IMR-90 (cell line): ENCODE measurements around the gene ADAMTS16. TPM values are rescaled to one million over a fixed set of nuclear protein-coding genes. Genes with fewer than 3 reads are reported as not detected.

Source experiments
- ATAC-seq: fragments of 200-7000 bp; cut with Tn5 transposase; 2 replicates; pipeline ENCODE4 v1.9.1; 2020; ENCODE audit warnings: low read depth, mild to moderate bottlenecking, moderate library complexity
- BruUV-seq: library from RNA; stranded (reverse); fragments of 400-500 nt; replicated peaks from 2 replicates; lab custom pipeline; 2021; lab: Mats Ljungman, UMichigan
- CTCF ChIA-PET: fragments of 300-600 bp; formaldehyde crosslinking; extraction: SDS; loops from one replicate; lab custom pipeline; 2021; ENCODE audit warnings: antibody characterized with exemption; lab: Yijun Ruan, JAX
- POLR2A ChIA-PET: fragments of 300-600 bp; sonication (Branson Sonifier 250); formaldehyde crosslinking; loops from one replicate; lab custom pipeline; 2022; ENCODE audit warnings: antibody characterized with exemption; ENCODE audit not compliant: unreplicated experiment; lab: Charles Lee
- DNase-seq: peaks from one replicate; pipeline ENCODE4 v3.0.0; 2013
- H2AFZ ChIP-seq: replicated peaks from 2 replicates; pipeline ENCODE3; 2013; ENCODE audit warnings: low read length, mild to moderate bottlenecking; ENCODE audit not compliant: poor library complexity
- H2AK5ac ChIP-seq: 2 replicates; pipeline ENCODE4 v1.6.1; 2013; ENCODE audit warnings: low read depth, low read length, inconsistent platforms
- H2AK9ac ChIP-seq: replicated peaks from 2 replicates; pipeline ENCODE3; 2013; ENCODE audit warnings: mild to moderate bottlenecking, low read depth, low read length, moderate library complexity; ENCODE audit not compliant: poor library complexity
- H2BK120ac ChIP-seq: 2 replicates; pipeline ENCODE4 v1.6.1; 2013; ENCODE audit warnings: low read depth, low read length, inconsistent platforms
- H2BK15ac ChIP-seq: 3 replicates; pipeline ENCODE4 v1.6.1; 2013; ENCODE audit warnings: low read depth, low read length, inconsistent platforms
- H2BK20ac ChIP-seq: 2 replicates; pipeline ENCODE4 v1.6.1; 2013; ENCODE audit warnings: low read depth, mild to moderate bottlenecking, inconsistent platforms, low read length, moderate library complexity
- H2BK5ac ChIP-seq: 2 replicates; pipeline ENCODE4 v1.6.1; 2013; ENCODE audit warnings: mild to moderate bottlenecking, low read depth, low read length, inconsistent platforms; ENCODE audit not compliant: poor library complexity, severe bottlenecking
- H3K14ac ChIP-seq: replicated peaks from 2 replicates; pipeline ENCODE4 v1.6.1; 2013; ENCODE audit warnings: low read depth, low read length, inconsistent platforms
- H3K18ac ChIP-seq: 2 replicates; pipeline ENCODE4 v1.6.1; 2013; ENCODE audit warnings: low read depth, low read length, control low read depth
- H3K23ac ChIP-seq: 2 replicates; pipeline ENCODE4 v1.6.1; 2013; ENCODE audit warnings: low read depth, low read length, inconsistent platforms
- H3K27ac ChIP-seq: 2 replicates; pipeline ENCODE4 v1.5.1; 2013; ENCODE audit warnings: mild to moderate bottlenecking, control low read depth, low read length; ENCODE audit not compliant: insufficient read depth
- H3K27me3 ChIP-seq: 2 replicates; pipeline ENCODE4 v1.6.1; 2013; ENCODE audit warnings: low read length; ENCODE audit not compliant: control insufficient read depth, insufficient read depth
- H3K36me3 ChIP-seq: 2 replicates; pipeline ENCODE4 v1.6.1; 2013; ENCODE audit warnings: low read length, mixed read lengths; ENCODE audit not compliant: control insufficient read depth, insufficient read depth
- H3K4ac ChIP-seq: 2 replicates; pipeline ENCODE4 v1.6.1; 2013; ENCODE audit warnings: low read depth, low read length, inconsistent platforms
- H3K4me1 ChIP-seq: 2 replicates; pipeline ENCODE4 v1.6.1; 2013; ENCODE audit warnings: low read length, mixed read lengths; ENCODE audit not compliant: control insufficient read depth, insufficient read depth
- H3K4me2 ChIP-seq: 2 replicates; pipeline ENCODE4 v1.6.1; 2013; ENCODE audit warnings: low read depth, mild to moderate bottlenecking, control low read depth, low read length, moderate library complexity
- H3K4me3 ChIP-seq: 2 replicates; pipeline ENCODE4 v1.5.1; 2013; ENCODE audit warnings: low read depth, mild to moderate bottlenecking, control low read depth, low read length, moderate library complexity; ENCODE audit not compliant: insufficient read depth
- H3K56ac ChIP-seq: 2 replicates; pipeline ENCODE4 v1.6.1; 2013; ENCODE audit warnings: low read length, inconsistent platforms; ENCODE audit not compliant: insufficient read depth; ENCODE audit errors: extremely low read depth
- H3K79me1 ChIP-seq, 2 experiments: 2 replicates each; pipeline ENCODE4 v1.6.1; 2013; ENCODE audit warnings: low read length in 2 of 2, inconsistent platforms in 1 of 2, low read depth in 1 of 2
- H3K9ac ChIP-seq: 2 replicates; pipeline ENCODE4 v1.6.1; 2013; ENCODE audit warnings: low read depth, low read length, control low read depth
- H3K9me1 ChIP-seq: 2 replicates; pipeline ENCODE4 v1.6.1; 2013; ENCODE audit warnings: low read length, inconsistent platforms; ENCODE audit not compliant: insufficient read depth
- H3K9me3 ChIP-seq: 2 replicates; pipeline ENCODE4 v1.6.1; 2013; ENCODE audit warnings: low read length; ENCODE audit not compliant: control insufficient read depth, insufficient read depth
- H4K20me1 ChIP-seq: 2 replicates; pipeline ENCODE4 v1.6.1; 2013; ENCODE audit warnings: low read length, inconsistent platforms; ENCODE audit not compliant: insufficient read depth
- H4K5ac ChIP-seq: 2 replicates; pipeline ENCODE4 v1.6.1; 2013; ENCODE audit warnings: mild to moderate bottlenecking, low read depth, low read length, control low read depth
- H4K8ac ChIP-seq, 2 experiments: 2 replicates each; pipeline ENCODE4 v1.6.1; 2013; ENCODE audit warnings: low read depth in 2 of 2, low read length in 2 of 2, control low read depth in 1 of 2, inconsistent platforms in 1 of 2
- H4K91ac ChIP-seq: 2 replicates; pipeline ENCODE4 v1.6.1; 2013; ENCODE audit warnings: low read depth, low read length, inconsistent platforms; ENCODE audit not compliant: insufficient read depth
- CEBPB ChIP-seq: IDR thresholded peaks from 2 replicates; pipeline ENCODE4 v1.6.1; 2012; ENCODE audit warnings: low read depth, low read length, improper control_type of control experiment
- CTCF ChIP-seq: conservative IDR thresholded peaks from 2 replicates; pipeline ENCODE4 v1.5.1; 2012; ENCODE audit warnings: mild to moderate bottlenecking, low read depth, low read length, improper control_type of control experiment
- FOS ChIP-seq: fragments of 150-350 bp; IDR thresholded peaks from 2 replicates; pipeline ENCODE4 v1.6.1; 2016; ENCODE audit warnings: low read depth, low read length
- RCOR1 ChIP-seq: IDR thresholded peaks from 2 replicates; pipeline ENCODE4 v1.6.1; 2012; ENCODE audit warnings: mild to moderate bottlenecking, low read length, improper control_type of control experiment; ENCODE audit not compliant: insufficient replicate concordance
- WGBS, 2 experiments: methylation state at CpG; one replicate each; pipeline versions ENCODE4 v1.1.5 to v1.1.7; 2013; ENCODE audit warnings: missing lambda C conversion rate in 2 of 2; ENCODE audit not compliant: insufficient read length in 1 of 2; ENCODE audit errors: extremely low coverage in 2 of 2; 5-methylcytosine and 5-hydroxymethylcytosine counted together
- dilution Hi-C: fragments of 300-500 bp; cut with HindIII; formaldehyde crosslinking; loops from one replicate; pipeline ENCODE4 v1.14.3; 2018; ENCODE audit warnings: low sequenced_read_pairs; ENCODE audit not compliant: unreplicated experiment
- in situ Hi-C: fragments of 300-500 bp; cut with MboI; formaldehyde crosslinking; loops from 3 replicates; pipeline ENCODE4 v1.14.3; 2019; ENCODE audit warnings: low sequenced_read_pairs, inconsistent platforms, mixed read lengths
- intact Hi-C: fragments of 100-400 bp; cut with micrococcal nuclease; formaldehyde crosslinking; loops from 2 replicates; pipeline ENCODE4 v1.10.0; 2022
- polyA plus RNA-seq, 3 experiments: library from polyadenylated mRNA; depleted of rRNA; stranded (reverse); fragments of >200 nt; gene quantifications; 2 replicates each; pipeline ENCODE4 v1.2.3, GENCODE V29; 2012; ENCODE audit warnings: low replicate concordance in 1 of 3
- total RNA-seq: library from RNA; depleted of rRNA; stranded (reverse); fragments of >200 nt; gene quantifications from 2 replicates; pipeline ENCODE4 v1.2.3, GENCODE V29; 2012

ADAMTS16 gene
- total and polyA plus RNA-seq, 2 of the 4 experiments (the other 2 are of a cell fraction) = 0.09 to 0.18 TPM

GRCh38 chr5:5250758-5251157 is 110.6 kb downstream of the ADAMTS16 start:
- no peak for ATAC-seq
- intact Hi-C loops = no loop called here
- H3K4me1 ChIP-seq = no peaks in the 10 kb centered on the region

More at GRCh38 chr5:5250758-5251157, 110.6 kb downstream of the ADAMTS16 start:
- Histone ChIP-seq H3K27ac (no peak overlapping the region), H2BK120ac (no peak overlapping the region), H3K9me1 (no peaks in the 10 kb centered on the region), H4K20me1 (no peaks in the 10 kb centered on the region), H4K8ac (no peak overlapping the region), H3K56ac (no peak overlapping the region), H3K18ac (no peak overlapping the region), H2AK9ac (no peak overlapping the region), H3K9ac (no peak overlapping the region), H3K79me1 (no peaks in the 10 kb centered on the region), H2AK5ac (no peak overlapping the region), H3K36me3 (no peaks in the 10 kb centered on the region), H2BK20ac (no peak overlapping the region), H2BK5ac (no peak overlapping the region), H3K4me2 (no peak overlapping the region), H3K14ac (no peak overlapping the region), H2AFZ (no peak overlapping the region), H3K9me3 (peaks cover 16% of the 10 kb centered on the region), H4K91ac (no peak overlapping the region), H3K4ac (no peak overlapping the region), H4K5ac (no peak overlapping the region), H3K27me3 (no peaks in the 10 kb centered on the region), H2BK15ac (no peak overlapping the region), H3K23ac (no peak overlapping the region), H3K4me3 (no peak overlapping the region)
- in situ Hi-C loops = no loop called here
- ChIA-PET POLR2A (no interaction called here), CTCF (no interaction called here)
- DNase-seq = no peak
- no peak for TF ChIP-seq CEBPB
- no peak for TF ChIP-seq CTCF
- no peak for TF ChIP-seq FOS
- TF ChIP-seq RCOR1 = no peak
- dilution Hi-C loops = no loop called here
- WGBS, 2 experiments = no CpG with 5 or more reads among the region's 6 CpGs
- BruUV-seq = no TSS peak
